Measurements from ENCODE around the gene ADAM29.
"Not testable (repeated sequence)": the region's sequence is repeated elsewhere in the genome, so short reads cannot be mapped to it uniquely, and the experiment has no call there.

ADAM29 gene

DNA sequence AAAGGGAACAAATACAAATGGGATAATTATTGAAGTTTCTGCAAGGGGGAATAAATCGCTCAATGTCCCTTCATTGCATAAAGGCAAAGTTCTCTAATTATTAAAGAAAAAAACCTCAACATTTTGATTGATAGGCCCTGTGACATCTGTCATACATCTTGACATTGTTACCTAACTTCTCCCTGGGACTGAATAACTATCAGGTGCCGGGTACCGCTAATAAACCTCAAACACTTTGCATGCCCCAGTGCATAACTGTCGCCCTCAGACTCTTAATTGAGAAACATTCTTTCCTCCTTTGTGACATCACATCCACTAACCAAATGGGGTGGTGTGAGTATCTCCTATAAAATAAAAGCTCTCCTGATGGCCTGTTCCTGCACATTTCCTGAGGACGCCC lies at the start of gene ADAM29:
Gene ADAM29, plus strand, starts transcription at position 301 of the 400 bp plus-strand sequence. CDS start 57,168 bp downstream, outside the sequence.
- H3K36me3 ChIP-seq (ENCODE audit: control insufficient read depth, insufficient read depth, low read length) = no peaks in the 10 kb centered on the region
- H3K9me3 ChIP-seq (ENCODE audit: control insufficient read depth, low read length) = no peaks in the 10 kb centered on the region
- H3K4me3 ChIP-seq (ENCODE audit: low read length) = no peak within 1 kb of the TSS
- H3K9ac ChIP-seq (ENCODE audit: low read length) = no peak within 1 kb of the TSS
- no peaks in the 10 kb centered on the region for H3K4me1 ChIP-seq (ENCODE audit: control insufficient read depth, insufficient read depth, low read length)
- no peaks in the 10 kb centered on the region for H3K27me3 ChIP-seq (ENCODE audit: control insufficient read depth, insufficient read depth, low read length)

GRCh38 chr4:174869339-174869738 lies 48.8 kb upstream of the ADAM29 start:
- Histone ChIP-seq H3K36me3 (ENCODE audit: control insufficient read depth, insufficient read depth, low read length) (no peaks in the 10 kb centered on the region), H3K9ac (ENCODE audit: low read length) (no peak overlapping the region), H3K4me1 (ENCODE audit: control insufficient read depth, insufficient read depth, low read length) (no peaks in the 10 kb centered on the region), H3K27me3 (ENCODE audit: control insufficient read depth, insufficient read depth, low read length) (no peaks in the 10 kb centered on the region), H3K4me3 (ENCODE audit: low read length) (no peak overlapping the region), H3K9me3 (ENCODE audit: control insufficient read depth, low read length) (no peaks in the 10 kb centered on the region)

- H3K27me3 ChIP-seq (ENCODE audit: control insufficient read depth, insufficient read depth, low read length) = no peaks in the 10 kb centered on the region
- H3K4me1 ChIP-seq (ENCODE audit: control insufficient read depth, insufficient read depth, low read length) = no peaks in the 10 kb centered on the region
- no peak overlapping the region for H3K4me3 ChIP-seq (ENCODE audit: low read length)
- H3K9me3 ChIP-seq (ENCODE audit: control insufficient read depth, low read length) = no peaks in the 10 kb centered on the region
- no peaks in the 10 kb centered on the region for H3K36me3 ChIP-seq (ENCODE audit: control insufficient read depth, insufficient read depth, low read length)
- no peak overlapping the region for H3K9ac ChIP-seq (ENCODE audit: low read length)
These were observed 47.8 kb upstream of the ADAM29 start for GRCh38 chr4:174870311-174870710.

DNA sequence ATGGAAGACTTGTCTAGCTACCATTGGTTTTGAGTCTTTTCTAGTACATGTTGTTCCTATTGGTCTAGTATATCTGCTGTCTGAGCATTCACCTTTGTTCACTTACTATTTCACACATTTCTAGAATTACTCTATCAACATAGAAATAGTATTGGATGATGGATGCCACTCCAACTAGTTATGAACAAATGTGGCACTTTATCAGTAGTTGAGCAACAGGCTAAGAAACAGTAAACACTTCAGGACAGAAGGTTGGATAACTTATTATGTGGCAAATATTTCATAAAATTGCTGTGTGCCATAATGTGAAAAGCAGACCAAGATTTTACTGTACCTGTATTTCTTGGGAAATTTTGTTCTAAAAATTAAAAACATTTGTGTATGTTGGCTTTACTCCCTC lies 46.8 kb upstream of the ADAM29 start:
- Histone ChIP-seq H3K9me3 (ENCODE audit: control insufficient read depth, low read length) (no peaks in the 10 kb centered on the region), H3K4me3 (ENCODE audit: low read length) (no peak overlapping the region), H3K4me1 (ENCODE audit: control insufficient read depth, insufficient read depth, low read length) (no peaks in the 10 kb centered on the region), H3K9ac (ENCODE audit: low read length) (no peak overlapping the region), H3K36me3 (ENCODE audit: control insufficient read depth, insufficient read depth, low read length) (no peaks in the 10 kb centered on the region), H3K27me3 (ENCODE audit: control insufficient read depth, insufficient read depth, low read length) (no peaks in the 10 kb centered on the region)

GRCh38 chr4:174873146-174873545 lies 45.0 kb upstream of the ADAM29 start:
- not testable (repeated sequence) for H3K9me3 ChIP-seq (ENCODE audit: control insufficient read depth, low read length); H3K36me3 ChIP-seq (ENCODE audit: control insufficient read depth, insufficient read depth, low read length); H3K4me1 ChIP-seq (ENCODE audit: control insufficient read depth, insufficient read depth, low read length); H3K4me3 ChIP-seq (ENCODE audit: low read length); H3K27me3 ChIP-seq (ENCODE audit: control insufficient read depth, insufficient read depth, low read length); H3K9ac ChIP-seq (ENCODE audit: low read length)

DNA sequence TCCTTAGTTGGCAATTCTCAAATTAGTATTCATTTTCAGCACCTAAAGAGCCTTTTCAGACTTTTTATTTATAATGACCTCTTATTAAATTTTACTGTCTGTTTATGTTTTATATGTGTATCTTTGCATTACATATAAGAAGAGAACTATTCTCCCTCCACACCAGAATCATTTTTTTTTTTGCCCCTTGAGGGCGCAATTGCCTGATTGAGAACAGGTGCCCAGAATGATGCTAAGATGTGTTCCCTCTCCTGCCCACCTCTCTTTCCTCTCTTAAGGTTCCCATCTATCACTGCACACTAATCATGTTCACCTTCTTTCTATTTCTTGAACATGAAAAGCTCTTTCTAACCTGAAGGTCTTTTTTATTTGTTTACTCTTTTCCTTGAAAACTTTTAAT lies 44.2 kb upstream of the ADAM29 start:
- no peak overlapping the region for H3K4me3 ChIP-seq (ENCODE audit: low read length)
- no peaks in the 10 kb centered on the region for H3K36me3 ChIP-seq (ENCODE audit: control insufficient read depth, insufficient read depth, low read length)
- H3K4me1 ChIP-seq (ENCODE audit: control insufficient read depth, insufficient read depth, low read length) = no peaks in the 10 kb centered on the region
- no peaks in the 10 kb centered on the region for H3K9me3 ChIP-seq (ENCODE audit: control insufficient read depth, low read length)
- no peak overlapping the region for H3K9ac ChIP-seq (ENCODE audit: low read length)
- no peaks in the 10 kb centered on the region for H3K27me3 ChIP-seq (ENCODE audit: control insufficient read depth, insufficient read depth, low read length)

DNA sequence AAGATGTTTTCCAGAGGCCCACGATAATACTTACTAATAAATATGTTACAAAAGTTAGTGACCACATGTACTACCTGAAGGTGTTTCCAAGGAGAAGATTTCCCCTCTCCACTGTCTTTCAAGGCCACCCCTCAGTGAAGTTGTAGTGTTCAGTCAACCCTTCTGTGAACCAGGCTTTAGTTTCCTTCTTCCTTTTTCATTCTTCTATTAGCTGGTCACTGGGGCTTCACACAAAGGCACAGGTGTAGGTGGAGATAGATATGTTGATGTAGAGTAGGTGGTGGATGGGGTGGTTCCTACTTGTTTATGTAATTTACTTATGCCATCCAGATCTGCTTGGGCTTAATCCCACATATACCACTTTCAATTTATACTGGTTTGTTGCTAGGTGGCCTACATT lies 43.3 kb upstream of the ADAM29 start:
- no peaks in the 10 kb centered on the region for H3K36me3 ChIP-seq (ENCODE audit: control insufficient read depth, insufficient read depth, low read length)
- no peak overlapping the region for H3K9ac ChIP-seq (ENCODE audit: low read length)
- no peaks in the 10 kb centered on the region for H3K9me3 ChIP-seq (ENCODE audit: control insufficient read depth, low read length)
- H3K27me3 ChIP-seq (ENCODE audit: control insufficient read depth, insufficient read depth, low read length) = no peaks in the 10 kb centered on the region
- no peaks in the 10 kb centered on the region for H3K4me1 ChIP-seq (ENCODE audit: control insufficient read depth, insufficient read depth, low read length)
- H3K4me3 ChIP-seq (ENCODE audit: low read length) = no peak overlapping the region

DNA sequence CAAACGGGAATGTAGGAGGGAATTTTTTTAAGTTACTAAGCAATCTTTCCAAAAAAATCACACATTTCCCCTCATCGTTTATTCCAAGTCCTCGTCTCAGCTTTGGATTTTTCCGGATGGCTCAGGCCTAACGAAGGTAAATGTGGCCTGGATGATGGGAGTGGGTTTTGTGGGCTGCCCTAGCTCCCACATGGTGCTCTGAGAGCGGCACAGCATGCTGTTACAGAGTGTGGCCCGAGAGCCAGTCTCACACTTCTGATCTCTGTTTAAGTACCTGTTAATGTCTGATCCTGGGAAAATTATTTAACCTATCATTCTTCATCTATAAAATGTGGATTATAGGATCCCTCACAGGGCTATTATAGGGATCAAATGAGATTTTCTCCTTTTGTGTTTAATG lies 38.2 kb upstream of the ADAM29 start:
- H3K4me1 ChIP-seq (ENCODE audit: control insufficient read depth, insufficient read depth, low read length) = no peaks in the 10 kb centered on the region
- H3K27me3 ChIP-seq (ENCODE audit: control insufficient read depth, insufficient read depth, low read length) = no peaks in the 10 kb centered on the region
- H3K9ac ChIP-seq (ENCODE audit: low read length) = no peak overlapping the region

GRCh38 chr4:174882317-174882992 lies 35.7 kb upstream of the ADAM29 start:
- H3K4me3 ChIP-seq (ENCODE audit: low read length) = no peak overlapping the region
- no peak overlapping the region for H3K9ac ChIP-seq (ENCODE audit: low read length)
- H3K9me3 ChIP-seq (ENCODE audit: control insufficient read depth, low read length) = no peaks in the 10 kb centered on the region
- no peaks in the 10 kb centered on the region for H3K36me3 ChIP-seq (ENCODE audit: control insufficient read depth, insufficient read depth, low read length)
- no peaks in the 10 kb centered on the region for H3K27me3 ChIP-seq (ENCODE audit: control insufficient read depth, insufficient read depth, low read length)
- H3K4me1 ChIP-seq (ENCODE audit: control insufficient read depth, insufficient read depth, low read length) = no peaks in the 10 kb centered on the region

More for the DNA sequence above, 38.2 kb upstream of the ADAM29 start:
- Histone ChIP-seq H3K36me3 (ENCODE audit: control insufficient read depth, insufficient read depth, low read length) (no peaks in the 10 kb centered on the region), H3K9me3 (ENCODE audit: control insufficient read depth, low read length) (no peaks in the 10 kb centered on the region), H3K4me3 (ENCODE audit: low read length) (no peak overlapping the region)

- Histone ChIP-seq H3K4me3 (ENCODE audit: low read length) (no peak overlapping the region), H3K27me3 (ENCODE audit: control insufficient read depth, insufficient read depth, low read length) (no peaks in the 10 kb centered on the region), H3K9me3 (ENCODE audit: control insufficient read depth, low read length) (no peaks in the 10 kb centered on the region), H3K4me1 (ENCODE audit: control insufficient read depth, insufficient read depth, low read length) (no peaks in the 10 kb centered on the region), H3K9ac (ENCODE audit: low read length) (no peak overlapping the region), H3K36me3 (ENCODE audit: control insufficient read depth, insufficient read depth, low read length) (no peaks in the 10 kb centered on the region)
These were observed 10.7 kb upstream of the ADAM29 start for GRCh38 chr4:174907508-174907907.

DNA sequence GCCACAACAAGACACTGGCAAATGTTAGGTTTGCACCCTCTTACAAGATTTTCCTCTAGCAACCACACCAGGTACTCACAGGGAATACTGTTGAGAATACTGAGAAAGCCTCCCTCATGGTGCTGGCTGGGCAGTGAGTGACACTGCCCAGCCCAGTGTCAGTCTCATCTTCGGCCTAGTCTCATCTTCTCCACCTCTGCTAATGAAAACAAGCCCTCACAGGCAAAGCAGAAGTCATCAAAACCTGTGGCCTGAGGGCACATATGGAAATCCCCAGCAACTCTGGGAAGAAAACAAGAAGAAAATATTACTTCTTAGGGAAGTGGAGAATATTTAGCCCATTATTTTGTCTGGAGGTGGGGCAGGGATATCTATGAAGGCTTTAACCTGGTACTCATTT lies 7.9 kb upstream of the ADAM29 start:
- H3K36me3 ChIP-seq (ENCODE audit: control insufficient read depth, insufficient read depth, low read length) = no peaks in the 10 kb centered on the region
- H3K9me3 ChIP-seq (ENCODE audit: control insufficient read depth, low read length) = no peaks in the 10 kb centered on the region
- H3K4me3 ChIP-seq (ENCODE audit: low read length) = no peak overlapping the region
- no peaks in the 10 kb centered on the region for H3K27me3 ChIP-seq (ENCODE audit: control insufficient read depth, insufficient read depth, low read length)
- no peaks in the 10 kb centered on the region for H3K4me1 ChIP-seq (ENCODE audit: control insufficient read depth, insufficient read depth, low read length)
- no peak overlapping the region for H3K9ac ChIP-seq (ENCODE audit: low read length)

GRCh38 chr4:174912919-174913543 lies 5.1 kb upstream of the ADAM29 start:
- Histone ChIP-seq H3K4me3 (ENCODE audit: low read length) (no peak overlapping the region), H3K9ac (ENCODE audit: low read length) (no peak overlapping the region), H3K4me1 (ENCODE audit: control insufficient read depth, insufficient read depth, low read length) (no peaks in the 10 kb centered on the region), H3K36me3 (ENCODE audit: control insufficient read depth, insufficient read depth, low read length) (no peaks in the 10 kb centered on the region), H3K9me3 (ENCODE audit: control insufficient read depth, low read length) (no peaks in the 10 kb centered on the region), H3K27me3 (ENCODE audit: control insufficient read depth, insufficient read depth, low read length) (no peaks in the 10 kb centered on the region)

Data from mucosa of stomach (tissue), 1 donor.